RPMI8226 (cell line): Measurements from ENCODE around the gene CACNB4.
"Not testable (repeated sequence)": the region's sequence is repeated elsewhere in the genome, so short reads cannot be mapped to it uniquely, and the experiment has no call there.

ENCODE experiments used
- DNase-seq: peaks from one replicate; pipeline ENCODE4 v3.0.0-alpha.2; 2015

The CACNB4 gene

GRCh38 chr2:151973013-151973900 is 125.6 kb downstream of the CACNB4 start:
- no peak for DNase-seq

GRCh38 chr2:151972241-151973012 is 126.4 kb downstream of the CACNB4 start:
- no peak for DNase-seq

GRCh38 chr2:151971301-151972051 is 127.4 kb downstream of the CACNB4 start:
- DNase-seq: no peak

GRCh38 chr2:151968770-151969470 is 129.9 kb downstream of the CACNB4 start:
- DNase-seq: no peak

GRCh38 chr2:151967829-151968722 is 130.8 kb downstream of the CACNB4 start:
- no peak for DNase-seq

- no peak for DNase-seq
These were observed 133.0 kb downstream of the CACNB4 start for GRCh38 chr2:151965884-151966283.

GRCh38 chr2:151961558-151961957 is 137.3 kb downstream of the CACNB4 start:
- no peak for DNase-seq

- DNase-seq: no peak
These were observed 139.6 kb downstream of the CACNB4 start for GRCh38 chr2:151959238-151959637.

- DNase-seq: no peak
These were observed 145.4 kb downstream of the CACNB4 start for GRCh38 chr2:151953467-151953866.

GRCh38 chr2:151952691-151953456 is 146.0 kb downstream of the CACNB4 start:
- DNase-seq: no peak

GRCh38 chr2:151947813-151948165 is 151.1 kb downstream of the CACNB4 start:
- peak; percentile 76 for DNase-seq

GRCh38 chr2:151946899-151947812 is 151.7 kb downstream of the CACNB4 start:
- DNase-seq: peak; percentile 68

- no peak for DNase-seq
These were observed 152.5 kb downstream of the CACNB4 start for GRCh38 chr2:151946250-151946884.

GRCh38 chr2:151945602-151946001 is 153.2 kb downstream of the CACNB4 start:
- DNase-seq: no peak

- no peak for DNase-seq
These were observed 153.7 kb downstream of the CACNB4 start for GRCh38 chr2:151945186-151945585.

- DNase-seq: no peak
These were observed 155.4 kb downstream of the CACNB4 start for GRCh38 chr2:151943461-151943860.

GRCh38 chr2:151942540-151943205 is 156.2 kb downstream of the CACNB4 start:
- DNase-seq: not testable (repeated sequence)

- DNase-seq: no peak
These were observed 160.9 kb downstream of the CACNB4 start for GRCh38 chr2:151937966-151938365.

GRCh38 chr2:151936626-151937025 is 162.2 kb downstream of the CACNB4 start:
- DNase-seq: no peak
